ENCODE measurements around the gene ARHGEF38.
"Not testable (repeated sequence)": the region's sequence is repeated elsewhere in the genome, so short reads cannot be mapped to it uniquely, and the experiment has no call there.

Gene ARHGEF38

GRCh38 chr4:105609819-105610218 lies 57.4 kb downstream of the ARHGEF38 start:
- not testable (repeated sequence) for H3K4me1 ChIP-seq (ENCODE audit: control insufficient read depth, insufficient read depth, low read length); H3K4me3 ChIP-seq (ENCODE audit: low read depth, low read length); H3K9me3 ChIP-seq (ENCODE audit: control insufficient read depth, insufficient read depth, low read length); H3K36me3 ChIP-seq (ENCODE audit: control insufficient read depth, insufficient read depth, low read length); H3K9ac ChIP-seq (ENCODE audit: low read depth, low read length); H3K27me3 ChIP-seq (ENCODE audit: control insufficient read depth, insufficient read depth, low read length); H3K27ac ChIP-seq (ENCODE audit: low read depth, low read length)

- H3K4me1 ChIP-seq (ENCODE audit: control insufficient read depth, insufficient read depth, low read length) = peaks cover 4% of the 10 kb centered on the region
- no peak overlapping the region for H3K27ac ChIP-seq (ENCODE audit: low read depth, low read length)
- H3K27me3 ChIP-seq (ENCODE audit: control insufficient read depth, insufficient read depth, low read length) = no peaks in the 10 kb centered on the region
- no peak overlapping the region for H3K4me3 ChIP-seq (ENCODE audit: low read depth, low read length)
- H3K36me3 ChIP-seq (ENCODE audit: control insufficient read depth, insufficient read depth, low read length) = no peaks in the 10 kb centered on the region
- no peak overlapping the region for H3K9ac ChIP-seq (ENCODE audit: low read depth, low read length)
- H3K9me3 ChIP-seq (ENCODE audit: control insufficient read depth, insufficient read depth, low read length) = no peaks in the 10 kb centered on the region
These were observed 60.9 kb downstream of the ARHGEF38 start for GRCh38 chr4:105613306-105613705.

DNA sequence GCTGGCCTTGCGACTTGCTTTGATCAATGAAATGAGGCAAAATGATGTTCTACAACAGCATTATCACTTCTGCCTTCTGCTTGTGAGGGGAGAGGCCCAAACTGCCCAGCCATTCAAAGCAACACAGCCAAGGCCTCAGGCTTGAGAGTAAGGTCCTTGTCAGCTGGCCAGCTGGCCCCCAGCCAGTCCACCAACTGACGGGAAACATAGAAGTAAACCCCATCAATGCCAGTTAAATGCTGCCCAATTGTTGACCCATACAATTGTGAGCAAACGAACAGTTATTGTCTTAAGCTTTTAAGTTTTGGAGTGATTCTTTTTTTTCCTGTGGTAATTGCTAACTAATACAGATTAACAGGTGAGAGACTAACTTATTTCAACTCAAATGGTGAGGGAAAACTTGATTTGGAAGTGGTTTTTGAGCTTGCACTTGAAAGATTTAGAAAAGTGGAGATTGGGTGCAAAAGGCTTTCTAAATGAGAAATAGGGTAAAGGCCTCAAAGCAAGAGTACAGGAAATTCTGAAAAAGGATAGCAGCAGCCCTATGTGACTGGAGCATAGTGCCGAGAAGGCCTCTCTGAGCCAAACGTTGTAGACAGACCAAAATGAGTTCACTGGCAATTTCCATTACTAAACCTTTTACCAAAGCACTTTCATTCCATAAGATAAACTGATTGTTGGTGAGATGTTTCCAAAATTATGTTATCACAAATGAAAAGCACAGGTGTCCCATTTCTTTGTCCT lies 66.9 kb downstream of the ARHGEF38 start:
- Histone ChIP-seq H3K36me3 (ENCODE audit: control insufficient read depth, insufficient read depth, low read length) (no peaks in the 10 kb centered on the region), H3K27ac (ENCODE audit: low read depth, low read length) (no peak overlapping the region), H3K9ac (ENCODE audit: low read depth, low read length) (no peak overlapping the region), H3K4me3 (ENCODE audit: low read depth, low read length) (no peak overlapping the region), H3K27me3 (ENCODE audit: control insufficient read depth, insufficient read depth, low read length) (no peaks in the 10 kb centered on the region), H3K4me1 (ENCODE audit: control insufficient read depth, insufficient read depth, low read length) (peaks cover 4% of the 10 kb centered on the region), H3K9me3 (ENCODE audit: control insufficient read depth, insufficient read depth, low read length) (no peaks in the 10 kb centered on the region)

DNA sequence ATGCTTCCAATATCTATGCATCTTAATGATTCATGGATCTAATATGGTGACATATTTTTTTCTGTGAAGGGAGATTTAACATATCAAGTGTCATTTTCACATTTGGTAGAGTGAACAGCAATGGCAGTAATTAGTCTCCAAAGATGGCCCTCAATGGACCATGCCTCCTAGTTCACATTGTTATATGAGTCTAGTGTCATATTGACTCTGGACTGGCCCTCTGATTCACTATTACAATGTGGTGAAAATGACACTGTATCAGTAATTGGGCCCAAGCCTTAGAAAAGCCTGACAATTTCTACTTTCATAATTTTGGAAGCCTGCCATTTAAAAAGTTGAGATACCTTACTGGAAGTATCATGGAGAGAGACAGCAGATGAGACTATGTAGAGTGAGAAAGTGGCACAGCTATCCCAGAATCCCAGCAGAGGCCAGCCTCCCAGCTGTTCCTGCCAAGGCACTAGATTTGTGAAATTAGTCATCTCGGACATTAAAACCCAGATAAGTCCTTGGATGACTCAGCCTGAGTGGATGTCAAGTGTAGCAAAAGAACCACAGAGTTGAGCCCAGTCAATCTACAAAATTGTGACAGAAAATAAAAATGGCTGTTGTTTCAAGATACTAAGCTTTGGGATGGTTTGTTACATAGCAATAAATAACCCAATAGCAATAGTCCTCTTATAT lies 68.4 kb downstream of the ARHGEF38 start:
- no peak overlapping the region for H3K27ac ChIP-seq (ENCODE audit: low read depth, low read length)
- peaks cover 4% of the 10 kb centered on the region for H3K4me1 ChIP-seq (ENCODE audit: control insufficient read depth, insufficient read depth, low read length)
- no peak overlapping the region for H3K9ac ChIP-seq (ENCODE audit: low read depth, low read length)
- H3K36me3 ChIP-seq (ENCODE audit: control insufficient read depth, insufficient read depth, low read length) = no peaks in the 10 kb centered on the region
- no peaks in the 10 kb centered on the region for H3K27me3 ChIP-seq (ENCODE audit: control insufficient read depth, insufficient read depth, low read length)
- no peaks in the 10 kb centered on the region for H3K9me3 ChIP-seq (ENCODE audit: control insufficient read depth, insufficient read depth, low read length)
- H3K4me3 ChIP-seq (ENCODE audit: low read depth, low read length) = no peak overlapping the region

- H3K36me3 ChIP-seq (ENCODE audit: control insufficient read depth, insufficient read depth, low read length) = no peaks in the 10 kb centered on the region
- H3K4me1 ChIP-seq (ENCODE audit: control insufficient read depth, insufficient read depth, low read length) = no peaks in the 10 kb centered on the region
- H3K27ac ChIP-seq (ENCODE audit: low read depth, low read length) = no peak overlapping the region
- H3K9ac ChIP-seq (ENCODE audit: low read depth, low read length) = no peak overlapping the region
- H3K27me3 ChIP-seq (ENCODE audit: control insufficient read depth, insufficient read depth, low read length) = no peaks in the 10 kb centered on the region
- H3K9me3 ChIP-seq (ENCODE audit: control insufficient read depth, insufficient read depth, low read length) = no peaks in the 10 kb centered on the region
- no peak overlapping the region for H3K4me3 ChIP-seq (ENCODE audit: low read depth, low read length)
These were observed 69.8 kb downstream of the ARHGEF38 start for GRCh38 chr4:105622269-105622668.

DNA sequence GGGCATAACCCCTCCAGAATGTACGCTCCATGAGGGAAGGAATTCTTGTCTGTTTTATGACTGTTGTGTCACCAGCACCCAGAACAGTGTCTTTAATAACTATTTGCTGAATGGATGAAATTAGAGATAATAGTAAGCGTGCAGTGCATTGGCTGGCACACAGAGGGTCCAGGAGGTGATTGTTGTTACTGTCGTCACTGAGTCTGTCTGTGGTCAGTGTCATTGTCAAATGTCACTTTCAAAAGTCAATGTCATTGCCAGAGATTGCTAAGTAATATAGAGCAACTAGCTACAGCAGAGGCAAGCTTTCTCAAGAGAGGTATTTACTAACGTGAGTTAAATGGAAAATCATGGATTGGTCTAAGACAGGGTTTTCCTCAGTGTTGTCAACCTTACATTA lies 70.7 kb downstream of the ARHGEF38 start:
- Histone ChIP-seq H3K9ac (ENCODE audit: low read depth, low read length) (no peak overlapping the region), H3K36me3 (ENCODE audit: control insufficient read depth, insufficient read depth, low read length) (no peaks in the 10 kb centered on the region), H3K4me3 (ENCODE audit: low read depth, low read length) (no peak overlapping the region), H3K4me1 (ENCODE audit: control insufficient read depth, insufficient read depth, low read length) (no peaks in the 10 kb centered on the region), H3K27ac (ENCODE audit: low read depth, low read length) (no peak overlapping the region), H3K27me3 (ENCODE audit: control insufficient read depth, insufficient read depth, low read length) (no peaks in the 10 kb centered on the region), H3K9me3 (ENCODE audit: control insufficient read depth, insufficient read depth, low read length) (no peaks in the 10 kb centered on the region)

DNA sequence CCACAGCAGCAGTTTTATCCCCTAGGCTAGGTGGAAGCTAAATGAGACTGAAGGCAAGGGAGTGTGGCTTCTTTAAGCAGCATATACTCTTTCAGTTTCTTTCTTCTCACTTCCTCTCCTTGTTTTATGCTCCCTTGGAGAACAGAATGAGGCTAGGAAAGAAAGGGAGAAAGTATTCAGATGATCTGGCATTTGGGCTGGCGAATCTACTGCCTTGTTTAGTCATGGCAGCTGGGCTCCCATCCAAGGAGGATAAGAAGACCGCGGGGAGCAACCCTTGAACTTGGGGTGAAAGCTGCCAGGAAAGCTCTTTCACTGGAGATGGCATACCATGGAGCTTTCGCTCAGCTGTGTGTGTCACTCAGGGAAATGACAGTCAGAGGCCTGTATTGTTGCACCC lies 72.1 kb downstream of the ARHGEF38 start:
- no peaks in the 10 kb centered on the region for H3K9me3 ChIP-seq (ENCODE audit: control insufficient read depth, insufficient read depth, low read length)
- H3K27ac ChIP-seq (ENCODE audit: low read depth, low read length) = no peak overlapping the region
- H3K4me3 ChIP-seq (ENCODE audit: low read depth, low read length) = no peak overlapping the region
- no peaks in the 10 kb centered on the region for H3K4me1 ChIP-seq (ENCODE audit: control insufficient read depth, insufficient read depth, low read length)
- H3K9ac ChIP-seq (ENCODE audit: low read depth, low read length) = no peak overlapping the region
- H3K27me3 ChIP-seq (ENCODE audit: control insufficient read depth, insufficient read depth, low read length) = no peaks in the 10 kb centered on the region
- H3K36me3 ChIP-seq (ENCODE audit: control insufficient read depth, insufficient read depth, low read length) = no peaks in the 10 kb centered on the region

GRCh38 chr4:105625214-105625613 lies 72.8 kb downstream of the ARHGEF38 start:
- Histone ChIP-seq H3K27me3 (ENCODE audit: control insufficient read depth, insufficient read depth, low read length) (no peaks in the 10 kb centered on the region), H3K9ac (ENCODE audit: low read depth, low read length) (no peak overlapping the region), H3K27ac (ENCODE audit: low read depth, low read length) (no peak overlapping the region), H3K9me3 (ENCODE audit: control insufficient read depth, insufficient read depth, low read length) (no peaks in the 10 kb centered on the region), H3K4me1 (ENCODE audit: control insufficient read depth, insufficient read depth, low read length) (no peaks in the 10 kb centered on the region), H3K36me3 (ENCODE audit: control insufficient read depth, insufficient read depth, low read length) (no peaks in the 10 kb centered on the region), H3K4me3 (ENCODE audit: low read depth, low read length) (no peak overlapping the region)

DNA sequence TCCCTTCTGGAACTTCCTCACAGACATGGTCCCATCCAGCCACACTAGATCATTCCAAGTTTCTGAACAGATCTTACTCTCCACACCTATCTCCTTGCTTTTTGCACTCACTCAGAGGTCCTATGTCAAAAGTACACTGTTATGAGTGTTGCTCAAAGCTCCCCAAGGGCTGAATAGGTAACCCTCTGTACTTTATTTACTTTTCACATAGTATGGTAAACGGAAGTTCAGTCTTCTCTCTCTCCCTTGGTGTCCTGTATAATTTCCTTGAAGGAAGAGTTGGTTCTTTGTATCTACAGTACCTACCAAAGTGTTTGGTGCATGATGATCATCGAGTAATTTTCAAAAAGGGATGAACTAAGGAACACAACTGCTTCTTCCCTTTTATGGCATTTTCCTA lies 74.4 kb downstream of the ARHGEF38 start:
- no peaks in the 10 kb centered on the region for H3K27me3 ChIP-seq (ENCODE audit: control insufficient read depth, insufficient read depth, low read length)

GRCh38 chr4:105627620-105628019 lies 75.2 kb downstream of the ARHGEF38 start:
- Histone ChIP-seq H3K4me1 (ENCODE audit: control insufficient read depth, insufficient read depth, low read length) (no peaks in the 10 kb centered on the region; the same call in 1 of the 2 replicates), H3K9ac (ENCODE audit: low read depth, low read length) (no peak overlapping the region), H3K36me3 (ENCODE audit: control insufficient read depth, insufficient read depth, low read length) (no peaks in the 10 kb centered on the region), H3K27me3 (ENCODE audit: control insufficient read depth, insufficient read depth, low read length) (no peaks in the 10 kb centered on the region), H3K4me3 (ENCODE audit: low read depth, low read length) (no peak overlapping the region), H3K9me3 (ENCODE audit: control insufficient read depth, insufficient read depth, low read length) (no peaks in the 10 kb centered on the region), H3K27ac (ENCODE audit: low read depth, low read length) (no peak overlapping the region)

More for the DNA sequence above, 74.4 kb downstream of the ARHGEF38 start:
- Histone ChIP-seq H3K9me3 (ENCODE audit: control insufficient read depth, insufficient read depth, low read length) (no peaks in the 10 kb centered on the region), H3K4me1 (ENCODE audit: control insufficient read depth, insufficient read depth, low read length) (no peaks in the 10 kb centered on the region; the same call in 1 of the 2 replicates), H3K27ac (ENCODE audit: low read depth, low read length) (no peak overlapping the region), H3K4me3 (ENCODE audit: low read depth, low read length) (no peak overlapping the region), H3K9ac (ENCODE audit: low read depth, low read length) (no peak overlapping the region), H3K36me3 (ENCODE audit: control insufficient read depth, insufficient read depth, low read length) (no peaks in the 10 kb centered on the region)
